DND-41 (cell line): ENCODE results near the gene KCND3.

Source experiments
- CTCF ChIP-seq: IDR thresholded peaks from 2 replicates; pipeline ENCODE4 v1.5.1; 2012; ENCODE audit warnings: borderline replicate concordance, low read length, moderate library complexity, mild to moderate bottlenecking; ENCODE audit not compliant: poor library complexity, severe bottlenecking; ENCODE audit errors: extremely low read depth
- EZH2 ChIP-seq: IDR thresholded peaks from 3 replicates; pipeline ENCODE4 v1.6.1; 2012; ENCODE audit warnings: borderline replicate concordance, low read depth, mild to moderate bottlenecking, moderate library complexity, low read length, inconsistent platforms; ENCODE audit not compliant: severe bottlenecking

GRCh38 chr1:111786669-111787207 lies 202.7 kb downstream of the KCND3 start:
- TF ChIP-seq EZH2 (no peak), CTCF (no peak)
